ENCODE data around the gene DLG1.

DLG1 gene

GRCh38 chr3:197114007-197114406, 184.4 kb downstream of the DLG1 start:
- H3K9ac ChIP-seq (ENCODE audit: insufficient read length, low read depth): no peak overlapping the region
- DNase-seq (ENCODE audit: low read depth, low spot score): no peak
- peaks cover 24% of the 10 kb centered on the region for H3K36me3 ChIP-seq (ENCODE audit: insufficient read depth, insufficient read length, low read length)
- no peaks in the 10 kb centered on the region for H3K9me3 ChIP-seq (ENCODE audit: insufficient read depth, low read length)
- no peaks in the 10 kb centered on the region for H3K4me1 ChIP-seq (ENCODE audit: insufficient read depth, insufficient read length)
- H3K4me3 ChIP-seq (ENCODE audit: insufficient read length, low read depth): no peak overlapping the region
- TF ChIP-seq SUZ12 (IDR thresholded peaks at IDR 0.05; ENCODE audit: extremely low read depth, insufficient read depth, insufficient read length) (no peak), YY1 (IDR thresholded peaks at IDR 0.05; ENCODE audit: insufficient read depth, insufficient read length) (no peak), ZNF274 (IDR thresholded peaks at IDR 0.05; ENCODE audit: low read depth, low read length) (no peak)
- no peaks in the 10 kb centered on the region for H3K27me3 ChIP-seq (ENCODE audit: insufficient read depth, insufficient read length)

GRCh38 chr3:197111685-197112084, 186.7 kb downstream of the DLG1 start:
- no peak for DNase-seq (ENCODE audit: low read depth, low spot score)
- Histone ChIP-seq H3K36me3 (ENCODE audit: insufficient read depth, insufficient read length, low read length) (peaks cover 27% of the 10 kb centered on the region), H3K27me3 (ENCODE audit: insufficient read depth, insufficient read length) (no peaks in the 10 kb centered on the region), H3K4me1 (ENCODE audit: insufficient read depth, insufficient read length) (no peaks in the 10 kb centered on the region), H3K9ac (ENCODE audit: insufficient read length, low read depth) (no peak overlapping the region), H3K4me3 (ENCODE audit: insufficient read length, low read depth) (no peak overlapping the region), H3K9me3 (ENCODE audit: insufficient read depth, low read length) (no peaks in the 10 kb centered on the region)
- TF ChIP-seq YY1 (IDR thresholded peaks at IDR 0.05; ENCODE audit: insufficient read depth, insufficient read length) (no peak), ZNF274 (IDR thresholded peaks at IDR 0.05; ENCODE audit: low read depth, low read length) (no peak), SUZ12 (IDR thresholded peaks at IDR 0.05; ENCODE audit: extremely low read depth, insufficient read depth, insufficient read length) (no peak)

DNA sequence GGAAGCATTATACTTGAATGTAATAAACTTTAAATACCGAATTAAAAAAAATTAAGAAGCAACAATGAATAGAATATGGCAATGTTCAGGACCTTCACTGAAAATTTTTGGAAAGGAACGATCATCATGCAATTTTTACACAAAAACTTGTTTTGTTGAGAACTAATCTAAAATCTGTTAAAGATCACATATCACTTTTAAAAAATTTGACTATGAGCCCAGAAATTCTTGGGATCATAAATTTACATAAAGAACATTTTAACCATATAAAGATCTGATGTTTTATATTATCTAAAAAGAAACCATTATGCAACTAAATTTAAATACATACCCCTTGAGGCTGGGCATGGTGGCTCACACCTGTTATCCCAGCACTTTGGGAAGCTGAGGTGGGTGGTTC, 192.6 kb downstream of the DLG1 start:
- Histone ChIP-seq H3K36me3 (ENCODE audit: insufficient read depth, insufficient read length, low read length) (peaks cover 27% of the 10 kb centered on the region), H3K9me3 (ENCODE audit: insufficient read depth, low read length) (no peaks in the 10 kb centered on the region)
- DNase-seq (ENCODE audit: low read depth, low spot score): no peak

GRCh38 chr3:197104738-197105137, 193.7 kb downstream of the DLG1 start:
- Histone ChIP-seq H3K4me3 (ENCODE audit: insufficient read length, low read depth) (no peak overlapping the region), H3K27me3 (ENCODE audit: insufficient read depth, insufficient read length) (no peaks in the 10 kb centered on the region), H3K36me3 (ENCODE audit: insufficient read depth, insufficient read length, low read length) (peaks cover 25% of the 10 kb centered on the region), H3K9me3 (ENCODE audit: insufficient read depth, low read length) (no peaks in the 10 kb centered on the region), H3K9ac (ENCODE audit: insufficient read length, low read depth) (no peak overlapping the region), H3K4me1 (ENCODE audit: insufficient read depth, insufficient read length) (no peaks in the 10 kb centered on the region)
- no peak for TF ChIP-seq ZNF274 (IDR thresholded peaks at IDR 0.05; ENCODE audit: low read depth, low read length)
- no peak for TF ChIP-seq YY1 (IDR thresholded peaks at IDR 0.05; ENCODE audit: insufficient read depth, insufficient read length)
- TF ChIP-seq SUZ12 (IDR thresholded peaks at IDR 0.05; ENCODE audit: extremely low read depth, insufficient read depth, insufficient read length): no peak
- DNase-seq (ENCODE audit: low read depth, low spot score): no peak

More for the DNA sequence above, 192.6 kb downstream of the DLG1 start:
- Histone ChIP-seq H3K27me3 (ENCODE audit: insufficient read depth, insufficient read length) (no peaks in the 10 kb centered on the region), H3K9ac (ENCODE audit: insufficient read length, low read depth) (no peak overlapping the region), H3K4me1 (ENCODE audit: insufficient read depth, insufficient read length) (no peaks in the 10 kb centered on the region), H3K4me3 (ENCODE audit: insufficient read length, low read depth) (no peak overlapping the region)
- TF ChIP-seq YY1 (IDR thresholded peaks at IDR 0.05; ENCODE audit: insufficient read depth, insufficient read length) (no peak), SUZ12 (IDR thresholded peaks at IDR 0.05; ENCODE audit: extremely low read depth, insufficient read depth, insufficient read length) (no peak), ZNF274 (IDR thresholded peaks at IDR 0.05; ENCODE audit: low read depth, low read length) (no peak)

GRCh38 chr3:197103766-197104165, 194.6 kb downstream of the DLG1 start:
- Histone ChIP-seq H3K27me3 (ENCODE audit: insufficient read depth, insufficient read length) (no peaks in the 10 kb centered on the region), H3K36me3 (ENCODE audit: insufficient read depth, insufficient read length, low read length) (peaks cover 29% of the 10 kb centered on the region), H3K4me1 (ENCODE audit: insufficient read depth, insufficient read length) (no peaks in the 10 kb centered on the region), H3K9ac (ENCODE audit: insufficient read length, low read depth) (no peak overlapping the region), H3K4me3 (ENCODE audit: insufficient read length, low read depth) (no peak overlapping the region), H3K9me3 (ENCODE audit: insufficient read depth, low read length) (no peaks in the 10 kb centered on the region)
- no peak for DNase-seq (ENCODE audit: low read depth, low spot score)
- no peak for TF ChIP-seq YY1 (IDR thresholded peaks at IDR 0.05; ENCODE audit: insufficient read depth, insufficient read length)

DNA sequence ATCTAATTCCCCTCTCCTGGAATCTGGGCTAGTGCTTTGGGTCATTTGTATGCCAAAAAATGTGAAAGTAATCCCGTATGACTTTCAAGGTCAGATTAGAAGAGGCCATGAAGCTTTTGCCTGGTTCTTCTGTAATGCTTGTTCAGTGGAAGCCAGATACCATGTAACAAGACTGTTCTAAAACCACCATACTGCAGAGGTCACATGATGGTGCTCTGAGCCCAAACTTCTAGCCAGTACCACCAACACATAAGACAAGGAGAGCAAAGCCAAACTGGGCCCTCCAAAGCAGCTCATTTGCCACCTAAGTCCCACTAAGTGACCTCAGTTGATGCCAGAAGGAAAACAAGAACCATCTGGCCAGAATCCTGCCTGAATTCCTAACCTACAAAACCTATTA, 204.5 kb downstream of the DLG1 start:
- H3K9ac ChIP-seq (ENCODE audit: insufficient read length, low read depth): no peak overlapping the region
- no peak for DNase-seq (ENCODE audit: low read depth, low spot score)
- no peaks in the 10 kb centered on the region for H3K9me3 ChIP-seq (ENCODE audit: insufficient read depth, low read length)
- no peak overlapping the region for H3K4me3 ChIP-seq (ENCODE audit: insufficient read length, low read depth)
- H3K4me1 ChIP-seq (ENCODE audit: insufficient read depth, insufficient read length): no peaks in the 10 kb centered on the region
- no peaks in the 10 kb centered on the region for H3K27me3 ChIP-seq (ENCODE audit: insufficient read depth, insufficient read length)
- peaks cover 15% of the 10 kb centered on the region for H3K36me3 ChIP-seq (ENCODE audit: insufficient read depth, insufficient read length, low read length)
- TF ChIP-seq SUZ12 (IDR thresholded peaks at IDR 0.05; ENCODE audit: extremely low read depth, insufficient read depth, insufficient read length): no peak
- TF ChIP-seq ZNF274 (IDR thresholded peaks at IDR 0.05; ENCODE audit: low read depth, low read length): no peak
- TF ChIP-seq YY1 (IDR thresholded peaks at IDR 0.05; ENCODE audit: insufficient read depth, insufficient read length): no peak

- no peaks in the 10 kb centered on the region for H3K27me3 ChIP-seq (ENCODE audit: insufficient read depth, insufficient read length)
- no peak overlapping the region for H3K4me3 ChIP-seq (ENCODE audit: insufficient read length, low read depth)
- TF ChIP-seq YY1 (IDR thresholded peaks at IDR 0.05; ENCODE audit: insufficient read depth, insufficient read length) (no peak), ZNF274 (IDR thresholded peaks at IDR 0.05; ENCODE audit: low read depth, low read length) (no peak), SUZ12 (IDR thresholded peaks at IDR 0.05; ENCODE audit: extremely low read depth, insufficient read depth, insufficient read length) (no peak)
- no peaks in the 10 kb centered on the region for H3K4me1 ChIP-seq (ENCODE audit: insufficient read depth, insufficient read length)
- H3K36me3 ChIP-seq (ENCODE audit: insufficient read depth, insufficient read length, low read length): peaks cover 11% of the 10 kb centered on the region
- DNase-seq (ENCODE audit: low read depth, low spot score): no peak
- H3K9me3 ChIP-seq (ENCODE audit: insufficient read depth, low read length): no peaks in the 10 kb centered on the region
- H3K9ac ChIP-seq (ENCODE audit: insufficient read length, low read depth): no peak overlapping the region
These were observed 210.0 kb downstream of the DLG1 start for GRCh38 chr3:197088370-197088769.

DNA sequence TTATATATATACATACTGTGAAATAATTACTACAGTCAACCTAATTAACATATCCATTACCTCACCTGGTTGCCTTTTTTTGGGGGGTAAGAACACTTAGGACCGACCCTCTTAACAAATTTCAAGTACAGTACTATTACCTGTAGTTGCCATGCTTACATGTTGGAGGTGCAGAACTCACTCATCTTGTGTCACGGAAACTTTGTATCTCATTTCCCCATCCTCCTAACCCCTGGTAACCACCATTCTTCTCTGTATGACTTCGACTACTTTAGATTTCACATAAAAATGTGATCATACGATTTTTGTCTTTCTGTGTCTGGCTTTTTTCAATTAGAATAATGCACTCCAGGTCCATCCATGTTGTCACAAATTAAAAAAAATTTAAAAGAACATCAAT, 213.3 kb downstream of the DLG1 start:
- Histone ChIP-seq H3K9me3 (ENCODE audit: insufficient read depth, low read length) (no peaks in the 10 kb centered on the region), H3K36me3 (ENCODE audit: insufficient read depth, insufficient read length, low read length) (peaks cover 16% of the 10 kb centered on the region), H3K27me3 (ENCODE audit: insufficient read depth, insufficient read length) (no peaks in the 10 kb centered on the region), H3K4me1 (ENCODE audit: insufficient read depth, insufficient read length) (no peaks in the 10 kb centered on the region), H3K9ac (ENCODE audit: insufficient read length, low read depth) (no peak overlapping the region), H3K4me3 (ENCODE audit: insufficient read length, low read depth) (no peak overlapping the region)
- TF ChIP-seq YY1 (IDR thresholded peaks at IDR 0.05; ENCODE audit: insufficient read depth, insufficient read length): no peak
- no peak for TF ChIP-seq ZNF274 (IDR thresholded peaks at IDR 0.05; ENCODE audit: low read depth, low read length)
- no peak for TF ChIP-seq SUZ12 (IDR thresholded peaks at IDR 0.05; ENCODE audit: extremely low read depth, insufficient read depth, insufficient read length)
- no peak for DNase-seq (ENCODE audit: low read depth, low spot score)
